PFSK-1 (cell line): ENCODE data around the gene PTPRM.

Experiments used
- FOXP2 ChIP-seq: optimal IDR thresholded peaks from 2 replicates; pipeline ENCODE3; 2011; ENCODE audit warnings: borderline replicate concordance, control low read depth, inconsistent platforms; ENCODE audit not compliant: insufficient read depth; ENCODE audit errors: extremely low read length, extremely low read depth
- POLR2AphosphoS5 ChIP-seq: IDR thresholded peaks from 2 replicates; pipeline ENCODE4 v1.6.1; 2012; ENCODE audit warnings: low read depth, mild to moderate bottlenecking, control low read depth, low read length, moderate library complexity
- REST ChIP-seq, 2 experiments: IDR thresholded peaks; 2 replicates each; pipeline versions ENCODE4 v1.6.1 to v1.8.0; 2011 to 2012; ENCODE audit warnings: low read depth in 2 of 2, low read length in 2 of 2, control low read depth in 1 of 2, inconsistent platforms in 1 of 2, mild to moderate bottlenecking in 1 of 2, moderate library complexity in 1 of 2; ENCODE audit not compliant: insufficient read depth in 1 of 2
- SIN3A ChIP-seq: IDR thresholded peaks from 2 replicates; pipeline ENCODE4 v1.6.1; 2012; ENCODE audit warnings: mild to moderate bottlenecking, low read length, moderate library complexity, borderline replicate concordance; ENCODE audit not compliant: insufficient read depth
- TAF1 ChIP-seq: IDR thresholded peaks from 2 replicates; pipeline ENCODE4 v1.6.1; 2012; ENCODE audit warnings: low read length, control low read depth, borderline replicate concordance; ENCODE audit not compliant: insufficient read depth

Gene PTPRM

GRCh38 chr18:7950380-7951136, 383.4 kb downstream of the PTPRM start:
- TF ChIP-seq TAF1 (no peak), POLR2AphosphoS5 (no peak), SIN3A (no peak), FOXP2 (no peak), REST (IDR thresholded peaks at IDR 0.05; ENCODE audit: insufficient read depth in 1 of 2, low read depth in 2 of 2, low read length in 2 of 2) (no peak)

GRCh38 chr18:7953095-7953958, 386.2 kb downstream of the PTPRM start:
- TF ChIP-seq SIN3A: no peak
- TF ChIP-seq POLR2AphosphoS5: no peak
- TF ChIP-seq FOXP2: no peak
- no peak for TF ChIP-seq REST (IDR thresholded peaks at IDR 0.05; ENCODE audit: insufficient read depth in 1 of 2, low read depth in 2 of 2, low read length in 2 of 2)
- no peak for TF ChIP-seq TAF1

- TF ChIP-seq TAF1 (no peak), SIN3A (no peak), FOXP2 (no peak), POLR2AphosphoS5 (no peak), REST (IDR thresholded peaks at IDR 0.05; ENCODE audit: insufficient read depth in 1 of 2, low read depth in 2 of 2, low read length in 2 of 2) (no peak)
These were observed 387.1 kb downstream of the PTPRM start for GRCh38 chr18:7954238-7954637.

- TF ChIP-seq POLR2AphosphoS5 (no peak), REST (IDR thresholded peaks at IDR 0.05; ENCODE audit: insufficient read depth in 1 of 2, low read depth in 2 of 2, low read length in 2 of 2) (no peak), SIN3A (no peak), FOXP2 (no peak), TAF1 (no peak)
These were observed 388.1 kb downstream of the PTPRM start for GRCh38 chr18:7955175-7955574.
